GM12878 (cell line): ENCODE measurements around the gene MYH9.

Experiments
- EZH2 ChIP-seq: IDR thresholded peaks from 2 replicates; pipeline ENCODE4 v1.6.1; 2012; ENCODE audit warnings: low read depth, mild to moderate bottlenecking, control low read depth, inconsistent platforms, low read length, borderline replicate concordance; ENCODE audit not compliant: control insufficient read depth
- FOS ChIP-seq: IDR thresholded peaks from 3 replicates; pipeline ENCODE4 v1.6.1; 2011; ENCODE audit warnings: borderline replicate concordance; ENCODE audit not compliant: insufficient read length; ENCODE audit errors: extremely low read depth
- HCFC1 ChIP-seq: fragments of 150-350 bp; IDR thresholded peaks from 2 replicates; pipeline ENCODE4 v1.6.1; 2014; ENCODE audit warnings: low read length
- MLLT1 ChIP-seq: fragments of 450-650 bp; IDR thresholded peaks from 2 replicates; pipeline ENCODE4 v1.6.1; 2016; ENCODE audit warnings: mild to moderate bottlenecking
- MXI1 ChIP-seq: fragments of 150-350 bp; IDR thresholded peaks from 2 replicates; pipeline ENCODE4 v1.6.1; 2011; ENCODE audit warnings: low read depth, mild to moderate bottlenecking, inconsistent platforms, low read length, improper control_type of control experiment
- POLR2AphosphoS5 ChIP-seq: IDR thresholded peaks from 2 replicates; pipeline ENCODE4 v1.6.1; 2011; ENCODE audit warnings: mild to moderate bottlenecking, low read length, inconsistent platforms
- SMAD1 ChIP-seq: fragments of 450-650 bp; IDR thresholded peaks from 2 replicates; pipeline ENCODE4 v1.6.1; 2018; ENCODE audit warnings: mild to moderate bottlenecking, low read depth; ENCODE audit not compliant: partially characterized antibody
- YY1 ChIP-seq: IDR thresholded peaks from 2 replicates; pipeline ENCODE4 v1.6.1; 2011; ENCODE audit warnings: low read depth, mild to moderate bottlenecking, low read length
- ZNF622 ChIP-seq: fragments of 450-650 bp; IDR thresholded peaks from 2 replicates; pipeline ENCODE4 v1.6.1; 2017; ENCODE audit warnings: mild to moderate bottlenecking, inconsistent platforms

- no peak for TF ChIP-seq HCFC1
- TF ChIP-seq SMAD1 = no peak
- no peak for TF ChIP-seq FOS
- no peak for TF ChIP-seq POLR2AphosphoS5
- TF ChIP-seq EZH2 = no peak
- no peak for TF ChIP-seq MLLT1
- TF ChIP-seq ZNF622 = no peak
- no peak for TF ChIP-seq MXI1
- no peak for TF ChIP-seq YY1
Observed at GRCh38 chr22:36301851-36302250, 85.9 kb downstream of the MYH9 start.
